PC-9 (cell line): ENCODE measurements around the gene SMCO3.

Experiments
- EZH2 ChIP-seq: fragments of 200-600 bp; sonication (generic); IDR thresholded peaks from 2 replicates; pipeline ENCODE4 v1.8.0; 2017; ENCODE audit warnings: antibody characterized with exemption, low read depth
- TF ChIP-seq, protein P1 (sequence below): fragments of 200-600 bp; sonication (generic); conservative IDR thresholded peaks from 2 replicates; pipeline ENCODE4 v1.6.1; 2017; ENCODE audit warnings: mixed run types, antibody characterized with exemption, mild to moderate bottlenecking, moderate library complexity

DNA sequence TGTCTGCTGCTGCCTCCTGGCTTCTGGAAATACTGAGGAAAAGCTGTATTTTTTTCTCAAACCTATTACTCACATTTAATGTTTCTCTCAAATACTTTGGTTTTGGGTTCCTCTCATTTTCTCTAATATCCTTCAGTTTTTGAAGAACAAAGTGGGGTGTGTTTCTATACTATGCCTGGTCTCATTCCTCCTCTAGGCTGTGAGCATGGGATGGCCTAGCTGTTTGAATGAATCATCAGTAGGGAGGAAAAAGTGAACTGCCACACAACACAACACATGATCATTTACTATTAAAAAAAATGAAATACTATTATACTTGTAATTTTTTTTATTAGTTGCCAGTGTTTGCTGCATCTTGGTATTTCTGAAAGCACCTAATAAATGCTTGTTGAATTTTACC lies 11.3 kb upstream of the SMCO3 start:
- TF ChIP-seq, protein P1, sequence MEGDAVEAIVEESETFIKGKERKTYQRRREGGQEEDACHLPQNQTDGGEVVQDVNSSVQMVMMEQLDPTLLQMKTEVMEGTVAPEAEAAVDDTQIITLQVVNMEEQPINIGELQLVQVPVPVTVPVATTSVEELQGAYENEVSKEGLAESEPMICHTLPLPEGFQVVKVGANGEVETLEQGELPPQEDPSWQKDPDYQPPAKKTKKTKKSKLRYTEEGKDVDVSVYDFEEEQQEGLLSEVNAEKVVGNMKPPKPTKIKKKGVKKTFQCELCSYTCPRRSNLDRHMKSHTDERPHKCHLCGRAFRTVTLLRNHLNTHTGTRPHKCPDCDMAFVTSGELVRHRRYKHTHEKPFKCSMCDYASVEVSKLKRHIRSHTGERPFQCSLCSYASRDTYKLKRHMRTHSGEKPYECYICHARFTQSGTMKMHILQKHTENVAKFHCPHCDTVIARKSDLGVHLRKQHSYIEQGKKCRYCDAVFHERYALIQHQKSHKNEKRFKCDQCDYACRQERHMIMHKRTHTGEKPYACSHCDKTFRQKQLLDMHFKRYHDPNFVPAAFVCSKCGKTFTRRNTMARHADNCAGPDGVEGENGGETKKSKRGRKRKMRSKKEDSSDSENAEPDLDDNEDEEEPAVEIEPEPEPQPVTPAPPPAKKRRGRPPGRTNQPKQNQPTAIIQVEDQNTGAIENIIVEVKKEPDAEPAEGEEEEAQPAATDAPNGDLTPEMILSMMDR, result no peak
- no peak for TF ChIP-seq EZH2
